ENCODE data around the gene SOWAHC. TPM values are rescaled to one million over a fixed set of nuclear protein-coding genes. Genes with fewer than 3 reads are reported as not detected.

Gene SOWAHC
- total RNA-seq, 1 experiment from 2014 or later = 13.1 TPM

DNA sequence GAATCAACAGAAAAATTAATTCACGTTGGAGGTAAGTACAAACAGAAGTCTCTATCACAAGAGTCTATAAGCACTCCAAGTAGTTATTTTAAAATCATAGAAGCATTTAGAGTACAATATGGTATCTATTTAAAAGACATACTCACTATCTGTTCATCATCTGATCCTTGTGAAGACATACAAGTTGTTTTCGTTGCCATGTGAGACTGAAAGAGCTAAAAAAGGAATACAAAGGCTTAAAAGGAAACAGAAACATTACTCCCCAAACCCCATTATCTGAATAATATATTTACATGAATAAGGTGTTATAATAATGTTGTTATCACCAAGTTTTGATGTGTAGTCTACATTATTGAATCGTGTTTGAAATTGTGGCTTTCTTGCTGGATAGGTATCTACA, 21.3 kb upstream of the SOWAHC start:
- POLR2A ChIA-PET (ENCODE audit: low non-redundant PET) = no interaction called here
- TF ChIP-seq, protein P1, sequence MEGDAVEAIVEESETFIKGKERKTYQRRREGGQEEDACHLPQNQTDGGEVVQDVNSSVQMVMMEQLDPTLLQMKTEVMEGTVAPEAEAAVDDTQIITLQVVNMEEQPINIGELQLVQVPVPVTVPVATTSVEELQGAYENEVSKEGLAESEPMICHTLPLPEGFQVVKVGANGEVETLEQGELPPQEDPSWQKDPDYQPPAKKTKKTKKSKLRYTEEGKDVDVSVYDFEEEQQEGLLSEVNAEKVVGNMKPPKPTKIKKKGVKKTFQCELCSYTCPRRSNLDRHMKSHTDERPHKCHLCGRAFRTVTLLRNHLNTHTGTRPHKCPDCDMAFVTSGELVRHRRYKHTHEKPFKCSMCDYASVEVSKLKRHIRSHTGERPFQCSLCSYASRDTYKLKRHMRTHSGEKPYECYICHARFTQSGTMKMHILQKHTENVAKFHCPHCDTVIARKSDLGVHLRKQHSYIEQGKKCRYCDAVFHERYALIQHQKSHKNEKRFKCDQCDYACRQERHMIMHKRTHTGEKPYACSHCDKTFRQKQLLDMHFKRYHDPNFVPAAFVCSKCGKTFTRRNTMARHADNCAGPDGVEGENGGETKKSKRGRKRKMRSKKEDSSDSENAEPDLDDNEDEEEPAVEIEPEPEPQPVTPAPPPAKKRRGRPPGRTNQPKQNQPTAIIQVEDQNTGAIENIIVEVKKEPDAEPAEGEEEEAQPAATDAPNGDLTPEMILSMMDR (conservative IDR thresholded peaks at IDR 0.05; ENCODE audit: low read depth, low read length) = no peak
- no peak for TF ChIP-seq EZH2 (IDR thresholded peaks at IDR 0.05; ENCODE audit: borderline replicate concordance, low read depth, low read length, poor library complexity, severe bottlenecking)
- Histone ChIP-seq H3K36me3 (ENCODE audit: insufficient read depth, low read length, poor library complexity, severe bottlenecking) (peaks cover 8% of the 10 kb centered on the region), H3K4me3 (ENCODE audit: low read depth, low read length, poor library complexity, severe bottlenecking) (no peak overlapping the region), H3K9me3 (ENCODE audit: low read depth, low read length, poor library complexity, severe bottlenecking) (no peaks in the 10 kb centered on the region), H3K27me3 (replicated peaks; ENCODE audit: insufficient read depth, low read depth, low read length, poor library complexity) (no peaks in the 10 kb centered on the region), H3K4me1 (ENCODE audit: insufficient read depth, low read length, poor library complexity, severe bottlenecking) (peaks cover 9% of the 10 kb centered on the region), H3K27ac (ENCODE audit: low read depth, low read length, poor library complexity, severe bottlenecking) (no peak overlapping the region)
- intact Hi-C loops (cut with micrococcal nuclease; ENCODE audit: unreplicated experiment) = no loop called here
- CTCF ChIA-PET = no interaction called here
- no peak for DNase-seq (ENCODE audit: low spot score)
- no TSS peak for BruUV-seq (replicated peaks)

DNA sequence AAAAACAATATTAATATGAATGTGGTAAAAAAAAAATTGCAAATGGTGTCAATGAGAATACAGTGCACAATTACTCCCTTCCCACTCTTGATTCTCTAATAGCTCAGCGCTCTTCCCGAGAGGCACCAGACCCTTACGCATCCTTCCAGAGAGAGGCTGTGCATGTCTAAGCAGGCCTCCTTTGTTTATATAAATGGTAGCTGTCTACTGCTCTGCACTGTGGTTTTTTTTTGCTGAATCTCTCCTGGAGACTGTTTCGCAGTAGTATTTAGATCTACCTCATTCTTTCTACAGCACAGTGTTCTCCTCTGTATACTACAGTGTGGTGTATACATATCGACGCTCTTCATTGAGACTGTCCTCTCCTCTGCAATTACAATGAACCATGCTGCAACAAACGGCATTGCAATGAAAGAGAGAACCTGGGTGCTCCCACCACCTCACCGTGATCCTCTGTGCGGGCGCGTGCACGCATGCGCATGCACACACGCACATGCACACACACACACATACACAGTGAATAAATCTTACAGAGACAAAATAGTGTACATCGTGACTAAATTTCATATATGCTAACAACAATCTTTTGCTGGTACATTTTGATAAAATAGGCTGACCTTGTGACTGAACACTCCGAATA, 19.8 kb upstream of the SOWAHC start:
- CTCF ChIA-PET = no interaction called here

DNA sequence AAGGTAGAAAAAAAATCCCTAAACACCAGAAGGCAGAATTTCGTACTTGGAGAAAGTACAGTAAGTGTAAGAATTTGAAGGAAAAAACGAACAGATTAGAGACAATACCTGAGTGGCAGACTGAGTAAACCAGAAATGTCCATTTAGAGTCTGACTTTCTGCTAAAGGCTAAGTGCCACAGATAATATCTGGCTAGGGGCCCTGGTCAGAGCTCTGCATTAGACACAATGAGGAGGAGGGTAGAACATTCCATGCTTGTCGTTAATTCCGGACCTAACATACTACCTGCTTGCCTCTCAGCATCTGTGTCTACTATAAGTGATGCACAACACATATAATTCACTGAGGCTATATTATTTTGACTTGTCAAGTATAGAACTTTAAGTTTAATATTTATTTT, 18.5 kb upstream of the SOWAHC start:
- no peak for DNase-seq (ENCODE audit: low spot score)
- Histone ChIP-seq H3K27me3 (replicated peaks; ENCODE audit: insufficient read depth, low read depth, low read length, poor library complexity) (no peaks in the 10 kb centered on the region), H3K4me1 (ENCODE audit: insufficient read depth, low read length, poor library complexity, severe bottlenecking) (peaks cover 11% of the 10 kb centered on the region), H3K27ac (ENCODE audit: low read depth, low read length, poor library complexity, severe bottlenecking) (no peak overlapping the region), H3K4me3 (ENCODE audit: low read depth, low read length, poor library complexity, severe bottlenecking) (no peak overlapping the region), H3K9me3 (ENCODE audit: low read depth, low read length, poor library complexity, severe bottlenecking) (no peaks in the 10 kb centered on the region), H3K36me3 (ENCODE audit: insufficient read depth, low read length, poor library complexity, severe bottlenecking) (peaks cover 5% of the 10 kb centered on the region)
- intact Hi-C loops (cut with micrococcal nuclease; ENCODE audit: unreplicated experiment) = no loop called here
- BruUV-seq (replicated peaks) = no TSS peak
- TF ChIP-seq, protein P1 (conservative IDR thresholded peaks at IDR 0.05; ENCODE audit: low read depth, low read length) = no peak
- no peak for TF ChIP-seq EZH2 (IDR thresholded peaks at IDR 0.05; ENCODE audit: borderline replicate concordance, low read depth, low read length, poor library complexity, severe bottlenecking)
- CTCF ChIA-PET = no interaction called here
- POLR2A ChIA-PET (ENCODE audit: low non-redundant PET) = no interaction called here

More for the DNA sequence above, 19.8 kb upstream of the SOWAHC start:
- Histone ChIP-seq H3K4me1 (ENCODE audit: insufficient read depth, low read length, poor library complexity, severe bottlenecking) (peaks cover 9% of the 10 kb centered on the region), H3K9me3 (ENCODE audit: low read depth, low read length, poor library complexity, severe bottlenecking) (no peaks in the 10 kb centered on the region), H3K36me3 (ENCODE audit: insufficient read depth, low read length, poor library complexity, severe bottlenecking) (peaks cover 8% of the 10 kb centered on the region), H3K4me3 (ENCODE audit: low read depth, low read length, poor library complexity, severe bottlenecking) (no peak overlapping the region), H3K27ac (ENCODE audit: low read depth, low read length, poor library complexity, severe bottlenecking) (no peak overlapping the region), H3K27me3 (replicated peaks; ENCODE audit: insufficient read depth, low read depth, low read length, poor library complexity) (no peaks in the 10 kb centered on the region)
- no TSS peak for BruUV-seq (replicated peaks)
- POLR2A ChIA-PET (ENCODE audit: low non-redundant PET) = no interaction called here
- no peak for DNase-seq (ENCODE audit: low spot score)
- intact Hi-C loops (cut with micrococcal nuclease; ENCODE audit: unreplicated experiment) = no loop called here
- no peak for TF ChIP-seq EZH2 (IDR thresholded peaks at IDR 0.05; ENCODE audit: borderline replicate concordance, low read depth, low read length, poor library complexity, severe bottlenecking)
- TF ChIP-seq, protein P1 (conservative IDR thresholded peaks at IDR 0.05; ENCODE audit: low read depth, low read length) = no peak

All from A673 (cell line).